ENCODE data around the gene MTHFSD.

The MTHFSD gene

GRCh38 chr16:86549076-86549892, 5.8 kb downstream of the MTHFSD start:
- no peaks in the 10 kb centered on the region for H3K9me3 ChIP-seq (ENCODE audit: control insufficient read depth in 5 of 5, low read length in 5 of 5)
- H3K9ac ChIP-seq (ENCODE audit: low read length in 5 of 5) = no peak overlapping the region
- H3K36me3 ChIP-seq (ENCODE audit: control insufficient read depth in 5 of 5, insufficient read depth in 5 of 5, low read length in 5 of 5) = peaks cover 14 to 74% (median 59%) of the 10 kb centered on the region in 5 donors
- H3K4me1 ChIP-seq (ENCODE audit: control insufficient read depth in 5 of 5, insufficient read depth in 5 of 5, low read length in 5 of 5) = peaks cover 3 to 23% (median 5%) of the 10 kb centered on the region in 5 donors
- no peak overlapping the region for H3K27ac ChIP-seq (ENCODE audit: low read depth, low read length)
- no peaks in the 10 kb centered on the region for H3K27me3 ChIP-seq (ENCODE audit: control insufficient read depth in 5 of 5, insufficient read depth in 4 of 5, low read length in 5 of 5)
- H3K4me3 ChIP-seq (ENCODE audit: low read depth in 1 of 5, low read length in 5 of 5) = no peak overlapping the region

GRCh38 chr16:86547286-86547685, 7.7 kb downstream of the MTHFSD start:
- no peak overlapping the region for H3K27ac ChIP-seq (ENCODE audit: low read depth, low read length)
- H3K4me3 ChIP-seq (ENCODE audit: low read depth in 1 of 5, low read length in 5 of 5) = no peak overlapping the region
- H3K27me3 ChIP-seq (ENCODE audit: control insufficient read depth in 5 of 5, insufficient read depth in 4 of 5, low read length in 5 of 5) = no peaks in the 10 kb centered on the region
- peaks cover 0 to 19% (median 3%) of the 10 kb centered on the region in 5 donors for H3K4me1 ChIP-seq (ENCODE audit: control insufficient read depth in 5 of 5, insufficient read depth in 5 of 5, low read length in 5 of 5)
- no peaks in the 10 kb centered on the region for H3K9me3 ChIP-seq (ENCODE audit: control insufficient read depth in 5 of 5, low read length in 5 of 5)
- H3K9ac ChIP-seq (ENCODE audit: low read length in 5 of 5) = no peak overlapping the region
- peaks cover 14 to 85% (median 71%) of the 10 kb centered on the region in 5 donors for H3K36me3 ChIP-seq (ENCODE audit: control insufficient read depth in 5 of 5, insufficient read depth in 5 of 5, low read length in 5 of 5)

DNA sequence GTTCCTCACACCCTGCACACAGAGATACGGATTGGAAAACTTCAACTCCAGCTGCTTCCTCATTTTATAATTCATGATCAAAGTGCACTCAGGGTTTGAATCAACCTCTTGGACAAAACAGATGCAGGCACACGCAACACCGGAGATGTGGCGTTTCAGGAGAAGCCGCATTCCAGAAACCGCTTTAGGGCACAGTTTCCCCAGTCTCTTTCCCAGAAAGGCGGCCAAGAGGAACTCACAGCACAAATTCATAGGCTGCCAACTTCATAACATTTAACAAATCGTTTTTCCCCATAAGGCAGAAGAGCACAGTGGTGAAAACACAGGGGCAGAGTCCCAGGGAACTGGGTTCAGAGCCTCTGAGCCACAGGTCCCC, 8.4 kb downstream of the MTHFSD start:
- H3K9ac ChIP-seq (ENCODE audit: low read length in 5 of 5) = peak overlapping the region in 1 of 5 donors; percentile 30
- H3K36me3 ChIP-seq (ENCODE audit: control insufficient read depth in 5 of 5, insufficient read depth in 5 of 5, low read length in 5 of 5) = peaks cover 14 to 85% (median 72%) of the 10 kb centered on the region in 5 donors
- H3K4me1 ChIP-seq (ENCODE audit: control insufficient read depth in 5 of 5, insufficient read depth in 5 of 5, low read length in 5 of 5) = peaks cover 0 to 19% (median 3%) of the 10 kb centered on the region in 5 donors
- no peaks in the 10 kb centered on the region for H3K9me3 ChIP-seq (ENCODE audit: control insufficient read depth in 5 of 5, low read length in 5 of 5)
- no peaks in the 10 kb centered on the region for H3K27me3 ChIP-seq (ENCODE audit: control insufficient read depth in 5 of 5, insufficient read depth in 4 of 5, low read length in 5 of 5)
- H3K4me3 ChIP-seq (ENCODE audit: low read depth in 1 of 5, low read length in 5 of 5) = peak overlapping the region in 1 of 5 donors; percentile 2
- no peak overlapping the region for H3K27ac ChIP-seq (ENCODE audit: low read depth, low read length)

GRCh38 chr16:86545954-86546637, 8.9 kb downstream of the MTHFSD start:
- peaks cover 10 to 85% (median 73%) of the 10 kb centered on the region in 5 donors for H3K36me3 ChIP-seq (ENCODE audit: control insufficient read depth in 5 of 5, insufficient read depth in 5 of 5, low read length in 5 of 5)

DNA sequence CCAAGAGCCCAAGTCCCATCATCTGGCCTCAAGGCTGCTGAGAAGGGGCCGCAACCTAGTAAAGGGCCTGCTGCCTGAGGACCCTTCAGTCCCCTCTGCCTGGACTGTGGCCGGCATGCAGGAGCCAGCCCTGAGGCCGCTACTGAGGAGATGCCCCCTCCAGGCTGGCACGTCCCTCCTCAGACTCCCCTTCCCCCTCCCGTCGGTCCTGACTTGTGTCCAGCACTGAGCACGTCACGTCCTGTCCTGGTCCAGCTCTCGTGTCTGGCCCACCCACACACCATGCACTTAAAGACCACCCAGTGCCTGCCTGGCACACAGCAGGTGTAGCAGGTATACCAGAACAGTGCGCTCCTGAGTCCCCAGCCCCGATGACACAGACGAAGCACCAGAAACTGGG, 9.6 kb downstream of the MTHFSD start:
- H3K9me3 ChIP-seq (ENCODE audit: control insufficient read depth in 5 of 5, low read length in 5 of 5) = no peaks in the 10 kb centered on the region
- H3K4me1 ChIP-seq (ENCODE audit: control insufficient read depth in 5 of 5, insufficient read depth in 5 of 5, low read length in 5 of 5) = peaks cover 0 to 19% (median 3%) of the 10 kb centered on the region in 5 donors
- H3K9ac ChIP-seq (ENCODE audit: low read length in 5 of 5) = no peak overlapping the region
- peaks cover 10 to 85% (median 74%) of the 10 kb centered on the region in 5 donors for H3K36me3 ChIP-seq (ENCODE audit: control insufficient read depth in 5 of 5, insufficient read depth in 5 of 5, low read length in 5 of 5)
- H3K4me3 ChIP-seq (ENCODE audit: low read depth in 1 of 5, low read length in 5 of 5) = no peak overlapping the region
- H3K27ac ChIP-seq (ENCODE audit: low read depth, low read length) = no peak overlapping the region
- H3K27me3 ChIP-seq (ENCODE audit: control insufficient read depth in 5 of 5, insufficient read depth in 4 of 5, low read length in 5 of 5) = no peaks in the 10 kb centered on the region

More at GRCh38 chr16:86545954-86546637, 8.9 kb downstream of the MTHFSD start:
- peak overlapping the region in 1 of 5 donors; percentile 2 for H3K4me3 ChIP-seq (ENCODE audit: low read depth in 1 of 5, low read length in 5 of 5)
- H3K9me3 ChIP-seq (ENCODE audit: control insufficient read depth in 5 of 5, low read length in 5 of 5) = no peaks in the 10 kb centered on the region
- H3K9ac ChIP-seq (ENCODE audit: low read length in 5 of 5) = peak overlapping the region in 1 of 5 donors; percentile 30
- peaks cover 0 to 19% (median 3%) of the 10 kb centered on the region in 5 donors for H3K4me1 ChIP-seq (ENCODE audit: control insufficient read depth in 5 of 5, insufficient read depth in 5 of 5, low read length in 5 of 5)
- H3K27ac ChIP-seq (ENCODE audit: low read depth, low read length) = no peak overlapping the region
- no peaks in the 10 kb centered on the region for H3K27me3 ChIP-seq (ENCODE audit: control insufficient read depth in 5 of 5, insufficient read depth in 4 of 5, low read length in 5 of 5)

DNA sequence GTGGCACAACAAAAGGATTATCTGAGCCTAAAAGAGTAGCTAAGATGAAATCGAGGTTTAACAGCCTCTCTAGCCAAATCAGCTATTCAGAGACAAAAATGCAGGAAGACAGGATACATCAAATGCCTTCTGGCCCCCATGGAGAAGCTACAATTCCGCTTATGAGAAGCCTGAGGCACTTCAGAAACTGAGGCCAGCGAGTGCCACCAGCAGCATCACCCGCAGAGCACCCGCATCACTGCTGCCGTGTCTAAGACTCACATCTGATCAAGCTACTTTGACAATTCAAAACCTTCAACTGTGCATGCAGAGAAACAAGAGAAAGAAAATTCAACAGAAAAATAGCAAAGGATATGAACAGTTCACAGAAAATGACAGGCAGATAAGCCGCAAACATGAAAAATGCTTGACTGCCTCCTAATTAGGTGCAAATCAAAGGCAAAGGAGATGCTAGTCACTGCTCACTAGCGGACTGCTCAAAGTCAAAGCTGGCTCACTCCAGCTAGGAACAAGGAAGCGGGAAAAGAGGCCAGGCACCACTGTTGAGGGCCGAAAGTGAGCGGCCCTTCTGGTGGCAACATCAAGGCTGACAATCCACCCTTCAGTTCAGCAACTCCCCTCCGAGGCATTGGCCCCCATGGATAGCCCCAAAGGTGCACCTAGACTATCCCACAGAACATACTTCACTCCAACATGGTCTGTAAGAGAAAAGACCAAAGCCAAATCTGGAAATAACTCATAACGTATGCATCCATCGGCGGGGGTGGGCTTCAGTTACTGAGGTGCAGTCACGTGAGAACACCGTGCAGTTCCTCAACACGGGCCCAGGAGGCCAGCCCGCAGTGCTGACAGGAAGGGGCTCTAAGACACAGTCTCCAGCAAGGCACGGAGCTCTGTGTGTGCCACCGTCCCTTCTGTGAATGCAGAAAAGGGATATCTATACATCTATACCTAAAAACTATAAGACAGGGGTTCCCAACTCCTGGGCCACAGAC, 12.0 kb downstream of the MTHFSD start:
- no peak overlapping the region for H3K4me3 ChIP-seq (ENCODE audit: low read depth in 1 of 5, low read length in 5 of 5)
- H3K27ac ChIP-seq (ENCODE audit: low read depth, low read length) = no peak overlapping the region
- peaks cover 16 to 93% (median 83%) of the 10 kb centered on the region in 5 donors for H3K36me3 ChIP-seq (ENCODE audit: control insufficient read depth in 5 of 5, insufficient read depth in 5 of 5, low read length in 5 of 5)
- H3K4me1 ChIP-seq (ENCODE audit: control insufficient read depth in 5 of 5, insufficient read depth in 5 of 5, low read length in 5 of 5) = peaks cover 0 to 19% (median 3%) of the 10 kb centered on the region in 5 donors
- no peak overlapping the region for H3K9ac ChIP-seq (ENCODE audit: low read length in 5 of 5)
- H3K27me3 ChIP-seq (ENCODE audit: control insufficient read depth in 5 of 5, insufficient read depth in 4 of 5, low read length in 5 of 5) = no peaks in the 10 kb centered on the region
- no peaks in the 10 kb centered on the region for H3K9me3 ChIP-seq (ENCODE audit: control insufficient read depth in 5 of 5, low read length in 5 of 5)

GRCh38 chr16:86541560-86541959, 13.5 kb downstream of the MTHFSD start:
- Histone ChIP-seq H3K27me3 (ENCODE audit: control insufficient read depth in 5 of 5, insufficient read depth in 4 of 5, low read length in 5 of 5) (no peaks in the 10 kb centered on the region), H3K9me3 (ENCODE audit: control insufficient read depth in 5 of 5, low read length in 5 of 5) (no peaks in the 10 kb centered on the region), H3K4me3 (ENCODE audit: low read depth in 1 of 5, low read length in 5 of 5) (no peak overlapping the region), H3K36me3 (ENCODE audit: control insufficient read depth in 5 of 5, insufficient read depth in 5 of 5, low read length in 5 of 5) (peaks cover 11 to 96% (median 81%) of the 10 kb centered on the region in 5 donors), H3K27ac (ENCODE audit: low read depth, low read length) (no peak overlapping the region), H3K9ac (ENCODE audit: low read length in 5 of 5) (no peak overlapping the region), H3K4me1 (ENCODE audit: control insufficient read depth in 5 of 5, insufficient read depth in 5 of 5, low read length in 5 of 5) (peaks cover 0 to 12% (median 3%) of the 10 kb centered on the region in 5 donors)

GRCh38 chr16:86540894-86541293, 14.1 kb downstream of the MTHFSD start:
- H3K9me3 ChIP-seq (ENCODE audit: control insufficient read depth in 5 of 5, low read length in 5 of 5) = no peaks in the 10 kb centered on the region
- peaks cover 11 to 96% (median 79%) of the 10 kb centered on the region in 5 donors for H3K36me3 ChIP-seq (ENCODE audit: control insufficient read depth in 5 of 5, insufficient read depth in 5 of 5, low read length in 5 of 5)
- no peak overlapping the region for H3K9ac ChIP-seq (ENCODE audit: low read length in 5 of 5)
- H3K4me1 ChIP-seq (ENCODE audit: control insufficient read depth in 5 of 5, insufficient read depth in 5 of 5, low read length in 5 of 5) = peaks cover 0 to 6% (median 3%) of the 10 kb centered on the region in 5 donors
- no peaks in the 10 kb centered on the region for H3K27me3 ChIP-seq (ENCODE audit: control insufficient read depth in 5 of 5, insufficient read depth in 4 of 5, low read length in 5 of 5)
- no peak overlapping the region for H3K27ac ChIP-seq (ENCODE audit: low read depth, low read length)
- H3K4me3 ChIP-seq (ENCODE audit: low read depth in 1 of 5, low read length in 5 of 5) = no peak overlapping the region

GRCh38 chr16:86538196-86538780, 16.7 kb downstream of the MTHFSD start:
- Histone ChIP-seq H3K9me3 (ENCODE audit: control insufficient read depth in 5 of 5, low read length in 5 of 5) (no peaks in the 10 kb centered on the region), H3K4me1 (ENCODE audit: control insufficient read depth in 5 of 5, insufficient read depth in 5 of 5, low read length in 5 of 5) (no peaks in the 10 kb centered on the region), H3K36me3 (ENCODE audit: control insufficient read depth in 5 of 5, insufficient read depth in 5 of 5, low read length in 5 of 5) (peaks cover 8 to 91% (median 83%) of the 10 kb centered on the region in 5 donors), H3K9ac (ENCODE audit: low read length in 5 of 5) (no peak overlapping the region), H3K4me3 (ENCODE audit: low read depth in 1 of 5, low read length in 5 of 5) (no peak overlapping the region), H3K27ac (ENCODE audit: low read depth, low read length) (no peak overlapping the region), H3K27me3 (ENCODE audit: control insufficient read depth in 5 of 5, insufficient read depth in 4 of 5, low read length in 5 of 5) (no peaks in the 10 kb centered on the region)

Data from subcutaneous abdominal adipose tissue (tissue), 5 donors.